Activated CD8-positive, alpha-beta T cell treated with anti-CD3 and anti-CD28 coated beads for 36 hours (primary cell): Measurements from ENCODE around the gene DDX47. TPM values are rescaled to one million over a fixed set of nuclear protein-coding genes. Genes with fewer than 3 reads are reported as not detected.
A peak's percentile ranks its signal among the peaks of the same experiment; 100 is the strongest.

Source experiments
- ATAC-seq: fragments of 200-7000 bp; cut with Tn5 transposase; one replicate; pipeline ENCODE4 v1.10.0; 2021; ENCODE audit warnings: mild to moderate bottlenecking, moderate library complexity
- CTCF ChIA-PET: fragments of 350-600 bp; sonication (Branson Sonifier 250); formaldehyde crosslinking; loops from one replicate; lab custom pipeline; 2021; ENCODE audit warnings: antibody characterized with exemption; lab: Charles Lee
- POLR2A ChIA-PET: fragments of 350-600 bp; sonication (Branson Sonifier 250); formaldehyde crosslinking; loops from one replicate; lab custom pipeline; 2021; ENCODE audit warnings: antibody characterized with exemption; lab: Charles Lee
- DNase-seq: peaks from one replicate; pipeline ENCODE4 v3.0.0-alpha.2; 2020
- H3K27ac Mint-ChIP-seq: one replicate; pipeline ENCODE4 v1.8.0; 2021; ENCODE audit warnings: mild to moderate bottlenecking, mixed read lengths
- H3K27me3 Mint-ChIP-seq: one replicate; pipeline ENCODE4 v1.8.0; 2021; ENCODE audit warnings: mixed read lengths
- H3K36me3 Mint-ChIP-seq: one replicate; pipeline ENCODE4 v1.8.0; 2021; ENCODE audit warnings: low read depth, mixed read lengths
- H3K4me1 Mint-ChIP-seq: one replicate; pipeline ENCODE4 v1.8.0; 2021; ENCODE audit warnings: low read depth, mixed read lengths
- H3K4me3 Mint-ChIP-seq: one replicate; pipeline ENCODE4 v1.8.0; 2021; ENCODE audit warnings: mild to moderate bottlenecking, moderate library complexity, mixed read lengths
- H3K9me3 Mint-ChIP-seq: one replicate; pipeline ENCODE4 v1.8.0; 2021; ENCODE audit warnings: mixed read lengths
- intact Hi-C: fragments of 100-400 bp; cut with micrococcal nuclease; formaldehyde crosslinking; loops from one replicate; pipeline ENCODE4 v1.10.0; 2022
- total RNA-seq, 2 experiments: library from RNA; stranded (reverse); gene quantifications; one replicate each; pipeline ENCODE4 v1.2.3, GENCODE V29; 2021
- TF ChIP-seq, protein P1 (sequence below): fragments of 200-600 bp; IDR thresholded peaks from one replicate; pipeline ENCODE4 v1.8.0; 2022; ENCODE audit warnings: antibody characterized with exemption, mild to moderate bottlenecking

The DDX47 gene
- total RNA-seq, result 10 to 100 TPM; 86.0 to 96.9 TPM

DNA sequence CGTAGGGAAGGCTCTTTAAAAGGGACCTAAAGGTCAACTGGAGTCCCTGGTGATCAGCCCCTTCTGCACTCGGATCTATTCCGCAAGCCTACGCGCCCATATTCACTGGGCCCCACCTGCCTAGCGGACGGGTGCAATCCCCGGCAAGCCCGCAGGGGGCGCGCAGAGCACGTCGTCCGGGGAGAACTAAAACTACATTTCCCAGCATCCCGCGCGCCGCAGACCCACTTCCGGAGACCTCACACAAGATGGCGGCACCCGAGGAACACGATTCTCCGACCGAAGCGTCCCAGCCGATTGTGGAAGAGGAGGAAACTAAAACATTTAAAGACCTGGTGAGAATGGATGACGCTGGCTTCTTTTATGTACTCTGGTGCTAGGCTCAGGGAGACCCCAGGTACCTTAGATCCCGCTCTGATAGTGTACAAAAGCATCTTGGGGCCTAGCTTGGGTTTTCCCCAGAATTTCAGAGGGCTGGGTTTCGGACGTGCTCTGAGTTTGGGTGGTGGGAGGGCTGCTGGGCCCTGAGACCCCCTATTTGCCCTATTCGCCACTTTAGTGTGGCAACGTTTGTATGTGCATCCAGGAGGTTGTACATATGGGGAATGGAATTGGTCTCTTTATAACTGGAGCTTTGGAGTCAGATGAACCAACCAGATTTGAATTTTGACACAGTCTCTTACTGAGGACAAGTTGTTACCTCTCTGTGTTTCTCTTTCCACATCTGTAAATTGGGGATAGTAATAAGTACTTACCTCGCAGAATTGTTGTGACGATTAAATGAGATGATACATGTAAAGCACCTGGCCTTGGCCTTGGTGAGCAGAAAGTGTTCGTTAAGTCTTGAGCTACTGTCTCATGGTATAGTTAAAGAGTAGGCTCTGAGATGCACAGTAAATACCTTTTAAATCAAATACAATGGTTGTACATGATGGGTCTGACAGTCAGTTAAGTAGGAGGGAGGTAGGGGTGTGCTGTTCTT is at the start of gene DDX47:
DDX47 (plus strand) TSS at position 227 of the 982 bp plus-strand sequence; CDS start at position 249, 22 bp downstream.
- ChIA-PET POLR2A (interaction anchor here (0.6 to 1.4 kb wide), 7 partner anchors 9 to 119 kb away, joined by 3 to 6 read pairs (median 3); no protein-coding TSS in a partner anchor), CTCF (interaction anchor here (0.8 to 6.9 kb wide), 9 partner anchors 9 to 101 kb away, joined by 3 to 72 read pairs (median 5); no protein-coding TSS in a partner anchor)
- Mint-ChIP-seq H3K27ac (peak within 1 kb of the TSS; percentile 93), H3K4me1 (peaks cover 58% of the 10 kb centered on the region), H3K4me3 (peak within 1 kb of the TSS; percentile 99), H3K27me3 (no peaks in the 10 kb centered on the region), H3K9me3 (no peaks in the 10 kb centered on the region), H3K36me3 (peaks cover 43% of the 10 kb centered on the region)
- ATAC-seq (peak; percentile 94), DNase-seq (peak; percentile 99)
- TF ChIP-seq, protein P1, sequence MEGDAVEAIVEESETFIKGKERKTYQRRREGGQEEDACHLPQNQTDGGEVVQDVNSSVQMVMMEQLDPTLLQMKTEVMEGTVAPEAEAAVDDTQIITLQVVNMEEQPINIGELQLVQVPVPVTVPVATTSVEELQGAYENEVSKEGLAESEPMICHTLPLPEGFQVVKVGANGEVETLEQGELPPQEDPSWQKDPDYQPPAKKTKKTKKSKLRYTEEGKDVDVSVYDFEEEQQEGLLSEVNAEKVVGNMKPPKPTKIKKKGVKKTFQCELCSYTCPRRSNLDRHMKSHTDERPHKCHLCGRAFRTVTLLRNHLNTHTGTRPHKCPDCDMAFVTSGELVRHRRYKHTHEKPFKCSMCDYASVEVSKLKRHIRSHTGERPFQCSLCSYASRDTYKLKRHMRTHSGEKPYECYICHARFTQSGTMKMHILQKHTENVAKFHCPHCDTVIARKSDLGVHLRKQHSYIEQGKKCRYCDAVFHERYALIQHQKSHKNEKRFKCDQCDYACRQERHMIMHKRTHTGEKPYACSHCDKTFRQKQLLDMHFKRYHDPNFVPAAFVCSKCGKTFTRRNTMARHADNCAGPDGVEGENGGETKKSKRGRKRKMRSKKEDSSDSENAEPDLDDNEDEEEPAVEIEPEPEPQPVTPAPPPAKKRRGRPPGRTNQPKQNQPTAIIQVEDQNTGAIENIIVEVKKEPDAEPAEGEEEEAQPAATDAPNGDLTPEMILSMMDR, result peak; percentile 90
- intact Hi-C loops, result no loop called here

DNA sequence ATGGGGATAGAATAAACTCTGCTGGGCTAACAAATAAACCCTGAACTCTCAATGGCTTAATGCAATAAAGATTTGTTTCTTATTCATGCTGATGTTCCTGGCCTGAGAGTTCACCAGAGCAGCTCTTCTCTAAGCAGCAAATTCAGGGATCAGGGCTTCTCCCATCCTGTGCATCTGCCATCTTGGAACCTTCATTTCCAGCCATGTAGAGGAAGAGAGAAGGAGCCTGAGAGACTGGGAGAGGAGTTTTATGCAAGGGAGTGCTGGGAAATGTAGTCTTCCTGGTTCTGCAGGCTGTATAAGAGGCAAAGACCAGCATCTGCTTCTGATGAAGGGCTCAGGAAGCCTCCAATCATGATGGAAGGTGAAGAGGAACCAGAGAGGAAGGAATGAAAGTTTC is 48.3 kb upstream of the DDX47 start:
- TF ChIP-seq, protein P1, result no peak
- Mint-ChIP-seq H3K4me3 (no peak overlapping the region), H3K27me3 (no peaks in the 10 kb centered on the region), H3K36me3 (peaks cover 9% of the 10 kb centered on the region), H3K27ac (no peak overlapping the region), H3K9me3 (peaks cover 2% of the 10 kb centered on the region), H3K4me1 (no peaks in the 10 kb centered on the region)
- DNase-seq (no peak), ATAC-seq (no peak)
- CTCF ChIA-PET, result no interaction called here
- POLR2A ChIA-PET, result no interaction called here
- intact Hi-C loops, result no loop called here

DNA sequence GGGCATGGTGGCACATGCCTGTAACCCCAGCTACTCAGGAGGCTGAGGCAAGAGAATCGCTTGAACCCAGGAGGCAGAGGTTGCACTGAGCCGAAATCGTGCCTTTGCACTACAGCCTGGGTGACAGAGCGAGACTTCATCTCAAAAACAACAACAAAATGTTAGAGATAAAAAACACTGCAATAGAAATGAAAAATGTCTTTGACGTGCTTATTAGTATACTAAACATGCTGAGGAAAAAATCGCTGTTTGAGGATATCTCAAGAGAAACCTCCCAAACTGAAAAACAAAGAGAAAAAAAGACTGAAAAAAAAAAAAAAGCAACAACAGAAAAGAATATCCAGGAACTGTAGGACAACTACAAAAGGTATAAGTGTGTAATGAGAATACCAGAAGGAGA is 42.9 kb upstream of the DDX47 start:
- Mint-ChIP-seq H3K27me3 (no peaks in the 10 kb centered on the region), H3K4me1 (no peaks in the 10 kb centered on the region), H3K27ac (no peak overlapping the region), H3K36me3 (peaks cover 8% of the 10 kb centered on the region), H3K4me3 (no peak overlapping the region), H3K9me3 (peaks cover 6% of the 10 kb centered on the region)
- TF ChIP-seq, protein P1, result no peak
- POLR2A ChIA-PET, result interaction anchor here (0.6 kb wide), 1 partner anchor 32 kb away, joined by 3 read pairs; no protein-coding TSS in a partner anchor
- no peak for DNase-seq
- CTCF ChIA-PET, result no interaction called here
- intact Hi-C loops, result no loop called here
- ATAC-seq, result no peak

DNA sequence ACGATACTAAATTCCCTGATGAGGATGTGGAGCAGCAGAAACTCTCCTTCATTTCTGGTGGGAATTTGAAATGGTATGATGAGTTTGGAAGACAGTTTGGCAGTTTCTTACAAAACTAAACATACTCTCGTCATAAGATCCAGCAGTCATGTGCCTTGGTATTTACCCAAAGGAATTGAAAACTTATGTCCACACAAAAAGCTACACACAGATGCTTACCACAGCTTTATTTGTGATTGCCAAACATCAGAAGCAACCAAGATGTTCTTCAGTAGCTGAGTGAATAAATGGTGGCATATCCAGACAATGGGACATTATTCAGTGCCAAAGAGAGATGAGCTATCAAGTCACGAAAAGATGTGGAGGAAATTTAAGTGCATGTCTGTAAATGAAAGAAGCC is 38.4 kb upstream of the DDX47 start:
- no peak for ATAC-seq
- peaks cover 4% of the 10 kb centered on the region for H3K9me3 Mint-ChIP-seq
- H3K27me3 Mint-ChIP-seq, result no peaks in the 10 kb centered on the region
- POLR2A ChIA-PET, result no interaction called here
- intact Hi-C loops, result no loop called here
- DNase-seq, result no peak
- H3K4me3 Mint-ChIP-seq, result no peak overlapping the region
- H3K36me3 Mint-ChIP-seq, result peaks cover 2% of the 10 kb centered on the region
- no peak overlapping the region for H3K27ac Mint-ChIP-seq
- CTCF ChIA-PET, result no interaction called here
- TF ChIP-seq, protein P1, result no peak
- no peaks in the 10 kb centered on the region for H3K4me1 Mint-ChIP-seq

DNA sequence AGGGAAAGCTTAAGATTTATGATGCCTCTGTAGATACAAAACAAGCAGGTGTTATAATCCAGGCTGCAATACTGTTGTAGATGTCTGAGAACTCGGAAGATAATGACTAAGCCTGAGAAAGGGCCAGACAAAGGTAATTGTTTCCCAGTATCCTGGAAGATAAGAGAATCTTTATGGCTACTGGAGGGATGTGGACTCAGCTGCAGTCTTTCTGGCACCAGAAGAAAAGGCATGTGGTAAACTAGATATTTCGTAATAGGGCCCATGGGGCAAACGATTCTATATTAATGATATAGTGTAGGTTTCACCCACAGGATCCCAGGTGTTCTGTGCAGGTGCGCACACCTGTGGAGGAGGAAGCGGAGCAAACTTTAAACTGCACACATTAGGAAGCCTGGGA is 36.9 kb upstream of the DDX47 start:
- ChIA-PET CTCF (interaction anchor here (1.4 kb wide), 1 partner anchor 11 kb away, joined by 3 read pairs; no protein-coding TSS in a partner anchor), POLR2A (no interaction called here)
- H3K4me3 Mint-ChIP-seq, result no peak overlapping the region
- H3K27me3 Mint-ChIP-seq, result no peaks in the 10 kb centered on the region
- H3K9me3 Mint-ChIP-seq, result peaks cover 2% of the 10 kb centered on the region
- H3K4me1 Mint-ChIP-seq, result no peaks in the 10 kb centered on the region
- intact Hi-C loops, result no loop called here
- H3K27ac Mint-ChIP-seq, result no peak overlapping the region
- no peak for DNase-seq
- no peaks in the 10 kb centered on the region for H3K36me3 Mint-ChIP-seq
- no peak for ATAC-seq
- TF ChIP-seq, protein P1, result no peak
